Astrocyte of the cerebellum (primary cell): ENCODE data around the gene RAD23A.

ENCODE experiments used
- DNase-seq: peaks from one replicate; pipeline ENCODE4 v3.0.0-alpha.2; 2011; ENCODE audit warnings: low read depth
- H3K4me3 ChIP-seq: 2 replicates; pipeline ENCODE4 v1.5.1; 2011; ENCODE audit warnings: mild to moderate bottlenecking, low read depth, low read length, moderate library complexity
- in situ Hi-C: cut with HindIII; loops from 2 replicates; pipeline ENCODE4 v1.10.0; 2017; ENCODE audit warnings: low sequenced_read_pairs
- TF ChIP-seq, protein P1 (sequence below): IDR thresholded peaks from 2 replicates; pipeline ENCODE4 v1.5.1; 2012; ENCODE audit warnings: low read length, low read depth, moderate library complexity, mild to moderate bottlenecking; ENCODE audit errors: missing control alignments

Gene RAD23A

DNA sequence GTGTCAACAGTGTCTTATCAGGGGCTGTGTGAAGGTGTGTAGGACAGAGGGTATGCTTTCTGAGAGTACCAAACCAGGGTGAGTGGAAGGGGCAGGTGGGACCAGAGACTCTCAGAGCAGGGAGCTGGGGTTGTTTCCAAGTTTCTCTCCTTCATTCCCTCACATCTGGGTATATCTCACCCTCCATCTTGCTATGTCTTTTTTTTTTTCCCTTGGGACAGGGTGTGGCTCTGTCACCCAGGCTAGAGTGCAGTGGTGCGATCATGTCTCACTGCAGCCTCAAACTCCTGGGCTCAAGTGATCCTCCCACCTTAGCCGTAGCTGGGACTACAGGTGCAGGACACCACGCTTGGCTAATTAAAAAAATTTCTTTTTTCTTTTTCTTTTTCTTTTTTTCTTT lies 34.3 kb downstream of the RAD23A start:
- H3K4me3 ChIP-seq: no peak overlapping the region
- TF ChIP-seq, protein P1, sequence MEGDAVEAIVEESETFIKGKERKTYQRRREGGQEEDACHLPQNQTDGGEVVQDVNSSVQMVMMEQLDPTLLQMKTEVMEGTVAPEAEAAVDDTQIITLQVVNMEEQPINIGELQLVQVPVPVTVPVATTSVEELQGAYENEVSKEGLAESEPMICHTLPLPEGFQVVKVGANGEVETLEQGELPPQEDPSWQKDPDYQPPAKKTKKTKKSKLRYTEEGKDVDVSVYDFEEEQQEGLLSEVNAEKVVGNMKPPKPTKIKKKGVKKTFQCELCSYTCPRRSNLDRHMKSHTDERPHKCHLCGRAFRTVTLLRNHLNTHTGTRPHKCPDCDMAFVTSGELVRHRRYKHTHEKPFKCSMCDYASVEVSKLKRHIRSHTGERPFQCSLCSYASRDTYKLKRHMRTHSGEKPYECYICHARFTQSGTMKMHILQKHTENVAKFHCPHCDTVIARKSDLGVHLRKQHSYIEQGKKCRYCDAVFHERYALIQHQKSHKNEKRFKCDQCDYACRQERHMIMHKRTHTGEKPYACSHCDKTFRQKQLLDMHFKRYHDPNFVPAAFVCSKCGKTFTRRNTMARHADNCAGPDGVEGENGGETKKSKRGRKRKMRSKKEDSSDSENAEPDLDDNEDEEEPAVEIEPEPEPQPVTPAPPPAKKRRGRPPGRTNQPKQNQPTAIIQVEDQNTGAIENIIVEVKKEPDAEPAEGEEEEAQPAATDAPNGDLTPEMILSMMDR: no peak
- in situ Hi-C loops: no loop called here
- DNase-seq: no peak

DNA sequence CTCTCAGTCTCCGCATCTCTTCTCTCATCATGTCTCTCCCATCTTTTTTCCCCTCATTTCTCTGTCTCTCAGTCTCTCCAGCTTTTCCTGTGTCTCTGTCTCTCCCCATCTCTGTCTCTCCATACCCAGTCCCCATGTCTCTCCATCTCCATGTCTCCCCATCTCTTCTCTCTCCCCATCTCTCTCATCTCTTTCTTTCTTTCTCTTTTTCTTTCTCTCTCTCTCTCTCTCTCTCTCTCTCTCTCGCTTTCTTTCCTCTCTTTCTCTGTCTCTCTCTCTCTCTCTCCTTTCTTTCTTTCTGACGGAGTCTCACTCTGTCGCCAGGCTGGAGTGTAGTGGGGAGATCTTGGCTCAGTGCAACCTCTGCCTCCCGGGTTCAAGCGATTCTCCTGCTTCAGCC lies 37.0 kb downstream of the RAD23A start:
- TF ChIP-seq, protein P1: no peak
- no peak for DNase-seq
- H3K4me3 ChIP-seq: no peak overlapping the region
- in situ Hi-C loops: no loop called here

DNA sequence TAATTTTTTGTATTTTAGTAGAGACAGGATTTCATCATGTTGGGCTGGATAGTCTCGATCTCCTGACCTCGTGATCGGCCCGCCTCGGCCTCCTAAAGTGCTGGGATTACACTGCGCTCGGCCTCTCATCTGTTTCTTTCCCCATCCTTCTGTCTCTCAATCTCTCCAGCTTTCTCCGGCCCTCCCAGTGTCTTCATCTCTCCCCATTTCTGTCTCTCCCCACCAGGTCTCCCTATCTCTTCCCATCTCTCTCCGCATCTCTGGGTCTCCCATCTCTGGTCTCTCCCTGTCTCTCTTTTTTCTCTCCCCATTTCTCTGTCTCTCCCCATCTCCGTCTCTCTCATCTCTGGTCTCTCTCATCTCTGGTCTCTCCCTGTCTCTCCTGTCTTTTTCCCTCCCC lies 37.4 kb downstream of the RAD23A start:
- H3K4me3 ChIP-seq: peak overlapping the region; percentile 36
- no peak for DNase-seq
- in situ Hi-C loops: no loop called here
- TF ChIP-seq, protein P1: no peak

DNA sequence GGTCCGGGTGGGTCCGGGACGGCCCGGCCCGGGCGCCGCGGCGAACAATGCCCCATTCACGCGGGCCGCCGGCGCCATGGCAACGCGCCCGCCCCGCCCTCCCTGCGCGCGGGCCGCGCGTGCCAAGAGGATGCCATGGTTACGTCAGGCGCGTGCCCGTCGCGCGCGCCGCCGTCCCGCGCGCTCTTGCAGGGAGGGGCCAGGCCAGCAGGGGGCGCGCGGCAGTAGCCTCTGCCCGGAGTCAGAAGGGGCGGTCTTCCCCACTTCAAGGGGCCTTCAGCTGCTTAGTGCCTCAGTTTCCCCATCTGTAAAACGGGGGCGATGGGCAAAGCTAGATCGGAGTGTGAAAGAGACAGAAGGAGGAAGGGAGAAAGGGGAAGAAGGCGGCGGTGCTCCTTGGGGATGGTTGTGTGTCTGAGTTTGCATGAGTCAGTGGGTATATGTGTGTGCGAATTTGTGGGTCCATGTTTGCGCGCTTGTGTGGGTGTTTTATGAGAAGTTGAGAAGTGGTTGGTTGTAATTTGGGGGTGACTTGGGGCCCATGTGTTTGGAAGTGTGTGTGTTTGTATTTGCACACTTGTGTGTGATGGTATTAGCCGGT lies 38.0 kb downstream of the RAD23A start:
- TF ChIP-seq, protein P1: peak; percentile 84
- peak overlapping the region; percentile 36 for H3K4me3 ChIP-seq
- DNase-seq: no peak
- in situ Hi-C loops: no loop called here

DNA sequence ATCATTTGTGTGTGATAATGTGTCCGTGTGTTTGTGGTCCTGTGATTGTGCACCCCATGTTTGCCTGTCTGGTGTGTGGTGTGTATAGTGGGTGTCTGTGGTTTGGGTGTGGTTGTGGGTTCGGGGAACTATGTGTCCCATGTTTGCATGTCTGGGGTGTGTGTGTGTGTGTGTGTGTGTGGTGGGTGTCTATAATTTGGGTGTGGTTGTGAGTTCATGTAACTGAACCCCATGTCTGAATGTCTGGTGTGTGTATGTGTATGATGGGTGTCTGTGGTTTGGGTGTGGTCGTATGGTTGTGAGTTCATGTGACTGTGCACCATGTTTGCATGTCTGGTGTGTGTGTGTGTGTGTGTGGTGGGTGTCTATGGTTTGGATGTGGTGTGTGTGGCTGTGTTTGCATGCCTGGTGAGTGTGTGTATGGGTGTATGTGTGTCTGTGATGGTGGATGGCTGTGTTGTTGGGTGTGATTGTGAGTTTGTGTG lies 38.5 kb downstream of the RAD23A start:
- DNase-seq: no peak
- no peak overlapping the region for H3K4me3 ChIP-seq
- TF ChIP-seq, protein P1: no peak
- in situ Hi-C loops: no loop called here

DNA sequence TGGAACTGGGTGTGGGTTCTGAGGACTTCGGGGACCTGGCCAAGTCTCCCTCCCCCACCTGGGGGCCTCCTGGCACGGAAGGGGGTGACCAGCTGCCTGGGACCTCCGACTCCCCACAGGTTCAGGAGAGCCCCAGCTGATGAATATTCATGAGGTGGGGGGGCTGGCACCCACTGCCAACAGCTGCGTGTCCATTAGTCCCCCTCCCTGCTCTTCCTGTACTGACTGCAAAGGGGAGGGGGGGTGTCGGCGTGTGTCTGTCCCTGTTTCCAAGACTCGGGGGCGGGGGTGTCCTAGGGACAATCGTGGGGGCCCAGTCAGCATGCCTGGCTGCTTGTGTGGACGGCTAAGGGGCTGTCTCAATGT lies 39.0 kb downstream of the RAD23A start:
- H3K4me3 ChIP-seq: no peak overlapping the region
- TF ChIP-seq, protein P1: no peak
- in situ Hi-C loops: no loop called here
- DNase-seq: no peak
